CD14-positive monocyte (primary cell): ENCODE results near the gene LINS1. TPM values are rescaled to one million over a fixed set of nuclear protein-coding genes. Genes with fewer than 3 reads are reported as not detected.
A peak's percentile ranks its signal among the peaks of the same experiment; 100 is the strongest.

ENCODE experiments used
- DNase-seq, 3 donors: peaks; one replicate each; pipeline ENCODE4 v3.0.0-alpha.2; 2011 to 2022
- H2AFZ ChIP-seq: 2 replicates; pipeline ENCODE4 v1.6.0; 2012; ENCODE audit warnings: mild to moderate bottlenecking, low read depth, low read length, inconsistent platforms; ENCODE audit not compliant: insufficient read depth, poor library complexity, severe bottlenecking
- H3K27ac ChIP-seq, 2 donors: 1 replicate in 1 of 2; 2 replicates in 1 of 2; pipeline ENCODE4 v1.5.1; 2012 to 2013; ENCODE audit warnings: low read length in 2 of 2, control low read depth in 1 of 2, inconsistent platforms in 1 of 2, low read depth in 1 of 2, mild to moderate bottlenecking in 1 of 2
- H3K27me3 ChIP-seq, 2 donors: one replicate each; pipeline versions ENCODE4 v1.6.0 to v1.6.1; 2011 to 2013; ENCODE audit warnings: low read length in 2 of 2; ENCODE audit not compliant: control insufficient read depth in 2 of 2, insufficient read depth in 2 of 2
- H3K36me3 ChIP-seq, 2 donors: replicated peaks in 1 of 2; 1 replicate in 1 of 2; 2 replicates in 1 of 2; pipeline versions ENCODE4 v1.5.1 to v1.6.1; 2012 to 2013; ENCODE audit warnings: low read length in 2 of 2, control low read depth in 1 of 2, inconsistent platforms in 1 of 2, mild to moderate bottlenecking in 1 of 2; ENCODE audit not compliant: insufficient read depth in 2 of 2, control insufficient read depth in 1 of 2
- H3K4me1 ChIP-seq, 2 donors: 1 replicate in 1 of 2; 2 replicates in 1 of 2; pipeline versions ENCODE4 v1.5.1 to v1.6.1; 2012 to 2013; ENCODE audit warnings: low read length in 2 of 2, control low read depth in 1 of 2, inconsistent platforms in 1 of 2, mild to moderate bottlenecking in 1 of 2, moderate library complexity in 1 of 2; ENCODE audit not compliant: insufficient read depth in 2 of 2, control insufficient read depth in 1 of 2
- H3K4me2 ChIP-seq: replicated peaks from 2 replicates; pipeline ENCODE3; 2012; ENCODE audit warnings: low read length, moderate library complexity, mild to moderate bottlenecking; ENCODE audit not compliant: poor library complexity, severe bottlenecking; ENCODE audit errors: extremely low read depth
- H3K4me3 ChIP-seq, 3 experiments: fragments of 200-600 bp in 1 of 3; sonication (generic) in 1 of 3; replicated peaks in 1 of 3; 1 replicate in 2 of 3; 2 replicates in 1 of 3; pipeline ENCODE4 v1.5.1; 2011 to 2013; ENCODE audit warnings: low read length in 3 of 3, mild to moderate bottlenecking in 3 of 3, control low read depth in 2 of 3, low read depth in 2 of 3, inconsistent platforms in 1 of 3, moderate library complexity in 1 of 3
- H3K79me2 ChIP-seq: 2 replicates; pipeline ENCODE4 v1.6.0; 2012; ENCODE audit warnings: mild to moderate bottlenecking, control low read depth, inconsistent platforms, low read length, moderate library complexity; ENCODE audit not compliant: insufficient read depth
- H3K9ac ChIP-seq: 2 replicates; pipeline ENCODE4 v1.6.0; 2017; ENCODE audit warnings: low read length, mild to moderate bottlenecking; ENCODE audit not compliant: insufficient read depth, poor library complexity, severe bottlenecking
- H3K9me3 ChIP-seq, 2 donors: replicated peaks in 1 of 2; 1 replicate in 1 of 2; 2 replicates in 1 of 2; pipeline versions ENCODE4 v1.5.1 to v1.6.1; 2012 to 2013; ENCODE audit warnings: low read length in 2 of 2, control low read depth in 1 of 2; ENCODE audit not compliant: control insufficient read depth in 1 of 2, insufficient read depth in 1 of 2
- H4K20me1 ChIP-seq: 2 replicates; pipeline ENCODE4 v1.6.0; 2012; ENCODE audit warnings: mild to moderate bottlenecking, low read length, control low read depth, moderate library complexity; ENCODE audit not compliant: insufficient read depth
- H3K27ac Mint-ChIP-seq, 7 donors: one replicate each; pipeline ENCODE4 v1.8.0; 2020; ENCODE audit warnings: mild to moderate bottlenecking in 7 of 7, mixed read lengths in 7 of 7, moderate library complexity in 6 of 7, inconsistent platforms in 2 of 7
- H3K27me3 Mint-ChIP-seq, 3 donors: one replicate each; pipeline ENCODE4 v1.8.0; 2021 to 2022; ENCODE audit warnings: low read depth in 3 of 3, mild to moderate bottlenecking in 3 of 3, mixed read lengths in 3 of 3, moderate library complexity in 3 of 3, inconsistent platforms in 1 of 3
- H3K36me3 Mint-ChIP-seq, 2 donors: one replicate each; pipeline ENCODE4 v1.8.0; 2020; ENCODE audit warnings: mixed read lengths in 2 of 2, inconsistent platforms in 1 of 2, mild to moderate bottlenecking in 1 of 2
- H3K4me1 Mint-ChIP-seq: one replicate; pipeline ENCODE4 v1.8.0; 2020; ENCODE audit warnings: mild to moderate bottlenecking, mixed read lengths
- H3K4me3 Mint-ChIP-seq, 2 donors: one replicate each; pipeline ENCODE4 v1.8.0; 2020; ENCODE audit warnings: mild to moderate bottlenecking in 2 of 2, mixed read lengths in 2 of 2, moderate library complexity in 1 of 2
- H3K9me3 Mint-ChIP-seq, 7 donors: one replicate each; pipeline ENCODE4 v1.8.0; 2020 to 2022; ENCODE audit warnings: mixed read lengths in 7 of 7, mild to moderate bottlenecking in 6 of 7, moderate library complexity in 6 of 7, inconsistent platforms in 2 of 7
- WGBS: methylation state at CpG from one replicate; pipeline ENCODE4 v1.1.5; 2013; ENCODE audit warnings: missing lambda C conversion rate; ENCODE audit not compliant: insufficient coverage; 5-methylcytosine and 5-hydroxymethylcytosine counted together
- intact Hi-C, 2 donors: fragments of 100-400 bp; cut with micrococcal nuclease; formaldehyde crosslinking; loops; one replicate each; pipeline versions ENCODE4 v1.15.0 to v1.15.1; 2023
- polyA plus RNA-seq, 3 donors: library from polyadenylated mRNA; depleted of rRNA in 1 of 3; unstranded in 2 of 3; stranded (reverse) in 1 of 3; fragments of 300-500 nt in 2 of 3; fragments of >200 nt in 1 of 3; fragmentation: Illumina TruSeq in 2 of 3; gene quantifications; 1 replicate in 2 of 3; 2 replicates in 1 of 3; pipeline ENCODE4 v1.2.3, GENCODE V29; 2012 to 2021
- TF ChIP-seq, protein P1 (sequence below): fragments of 200-600 bp; IDR thresholded peaks from one replicate; pipeline ENCODE4 v1.8.0; 2022; ENCODE audit warnings: antibody characterized with exemption, mild to moderate bottlenecking

The LINS1 gene
- polyA plus RNA-seq, 3 donors, result 4.2 to 8.8 (median 7.6) TPM

- H3K4me1 Mint-ChIP-seq, result peaks cover 31% of the 10 kb centered on the region
- Histone ChIP-seq H2AFZ (no peak overlapping the region), H3K9ac (no peak overlapping the region), H3K27ac (no peak overlapping the region), H3K36me3 (no peaks in the 10 kb centered on the region), H3K4me2 (no peak overlapping the region), H4K20me1 (no peaks in the 10 kb centered on the region), H3K4me1 (peaks cover 44 to 45% of the 10 kb centered on the region in 2 donors), H3K27me3 (peaks cover 0 to 2% of the 10 kb centered on the region in 2 donors), H3K4me3 (no peak overlapping the region), H3K9me3 (no peaks in the 10 kb centered on the region), H3K79me2 (no peaks in the 10 kb centered on the region)
- WGBS, result no CpG with 5 or more reads among the region's 1 CpG
- H3K36me3 Mint-ChIP-seq, result no peaks in the 10 kb centered on the region
- intact Hi-C loops, result no loop called here
- TF ChIP-seq, protein P1, sequence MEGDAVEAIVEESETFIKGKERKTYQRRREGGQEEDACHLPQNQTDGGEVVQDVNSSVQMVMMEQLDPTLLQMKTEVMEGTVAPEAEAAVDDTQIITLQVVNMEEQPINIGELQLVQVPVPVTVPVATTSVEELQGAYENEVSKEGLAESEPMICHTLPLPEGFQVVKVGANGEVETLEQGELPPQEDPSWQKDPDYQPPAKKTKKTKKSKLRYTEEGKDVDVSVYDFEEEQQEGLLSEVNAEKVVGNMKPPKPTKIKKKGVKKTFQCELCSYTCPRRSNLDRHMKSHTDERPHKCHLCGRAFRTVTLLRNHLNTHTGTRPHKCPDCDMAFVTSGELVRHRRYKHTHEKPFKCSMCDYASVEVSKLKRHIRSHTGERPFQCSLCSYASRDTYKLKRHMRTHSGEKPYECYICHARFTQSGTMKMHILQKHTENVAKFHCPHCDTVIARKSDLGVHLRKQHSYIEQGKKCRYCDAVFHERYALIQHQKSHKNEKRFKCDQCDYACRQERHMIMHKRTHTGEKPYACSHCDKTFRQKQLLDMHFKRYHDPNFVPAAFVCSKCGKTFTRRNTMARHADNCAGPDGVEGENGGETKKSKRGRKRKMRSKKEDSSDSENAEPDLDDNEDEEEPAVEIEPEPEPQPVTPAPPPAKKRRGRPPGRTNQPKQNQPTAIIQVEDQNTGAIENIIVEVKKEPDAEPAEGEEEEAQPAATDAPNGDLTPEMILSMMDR, result no peak
- H3K27ac Mint-ChIP-seq, result no peak overlapping the region
- peaks cover 0 to 10% (median 0%) of the 10 kb centered on the region in 7 donors for H3K9me3 Mint-ChIP-seq
- H3K4me3 Mint-ChIP-seq, result no peak overlapping the region
- peaks cover 20 to 24% (median 24%) of the 10 kb centered on the region in 3 donors for H3K27me3 Mint-ChIP-seq
- no peak for DNase-seq
Observed at GRCh38 chr15:100533886-100534285, 68.1 kb downstream of the LINS1 start.

DNA sequence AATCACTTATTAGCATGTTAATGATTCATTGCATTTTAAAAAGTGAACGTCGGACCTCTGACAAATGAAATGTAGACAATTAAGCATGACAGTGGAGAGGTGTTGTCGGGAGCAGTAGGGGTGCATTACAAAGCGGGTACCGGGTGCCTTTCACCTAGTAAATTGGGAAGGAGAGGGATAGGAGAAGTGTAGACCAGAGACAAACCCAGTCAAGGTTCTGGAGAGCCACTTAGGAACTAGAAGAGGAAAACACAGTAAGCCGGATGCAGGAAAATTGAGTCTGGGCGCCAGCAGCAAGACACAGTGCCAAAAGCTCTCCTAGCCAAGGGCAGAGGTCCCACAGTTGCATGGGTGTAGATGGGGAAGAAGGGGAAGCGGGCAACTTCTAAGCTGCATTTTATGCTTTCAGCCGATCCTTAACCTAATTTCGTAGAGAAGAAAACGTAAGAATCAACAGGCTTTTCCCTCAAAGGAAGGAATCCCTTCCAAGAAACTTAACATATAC, 70.1 kb downstream of the LINS1 start:
- H3K4me1 ChIP-seq, result peaks cover 26 to 27% of the 10 kb centered on the region in 2 donors
- peaks cover 20 to 26% (median 24%) of the 10 kb centered on the region in 3 donors for H3K27me3 Mint-ChIP-seq
- intact Hi-C loops, result no loop called here
- H3K9ac ChIP-seq, result no peak overlapping the region
- WGBS, result 91% methylated on average over 6 of the region's 11 CpGs
- H3K9me3 ChIP-seq, result no peaks in the 10 kb centered on the region
- no peak overlapping the region for H2AFZ ChIP-seq
- H3K36me3 Mint-ChIP-seq, result no peaks in the 10 kb centered on the region
- H3K4me2 ChIP-seq, result no peak overlapping the region
- no peaks in the 10 kb centered on the region for H4K20me1 ChIP-seq
- H3K36me3 ChIP-seq, result no peaks in the 10 kb centered on the region
- H3K27ac ChIP-seq, result no peak overlapping the region
- peaks cover 0 to 10% (median 0%) of the 10 kb centered on the region in 7 donors for H3K9me3 Mint-ChIP-seq
- peaks cover 17% of the 10 kb centered on the region for H3K4me1 Mint-ChIP-seq
- H3K4me3 ChIP-seq, result no peak overlapping the region
- no peaks in the 10 kb centered on the region for H3K79me2 ChIP-seq
- peaks cover 2 to 3% of the 10 kb centered on the region in 2 donors for H3K27me3 ChIP-seq
- peak overlapping the region in 1 of 2 donors; percentile 33 for H3K4me3 Mint-ChIP-seq
- no peak for DNase-seq
- peak overlapping the region in 1 of 7 donors; percentile 7 for H3K27ac Mint-ChIP-seq
- TF ChIP-seq, protein P1, result no peak
